Astrocyte of the cerebellum (primary cell): Measurements from ENCODE around the gene VENTX.

ENCODE experiments used
- DNase-seq: peaks from one replicate; pipeline ENCODE4 v3.0.0-alpha.2; 2011; ENCODE audit warnings: low read depth
- H3K4me3 ChIP-seq: 2 replicates; pipeline ENCODE4 v1.5.1; 2011; ENCODE audit warnings: mild to moderate bottlenecking, low read depth, low read length, moderate library complexity
- in situ Hi-C: cut with HindIII; loops from 2 replicates; pipeline ENCODE4 v1.10.0; 2017; ENCODE audit warnings: low sequenced_read_pairs
- TF ChIP-seq, protein P1 (sequence below): IDR thresholded peaks from 2 replicates; pipeline ENCODE4 v1.5.1; 2012; ENCODE audit warnings: low read length, low read depth, moderate library complexity, mild to moderate bottlenecking; ENCODE audit errors: missing control alignments

The VENTX gene

DNA sequence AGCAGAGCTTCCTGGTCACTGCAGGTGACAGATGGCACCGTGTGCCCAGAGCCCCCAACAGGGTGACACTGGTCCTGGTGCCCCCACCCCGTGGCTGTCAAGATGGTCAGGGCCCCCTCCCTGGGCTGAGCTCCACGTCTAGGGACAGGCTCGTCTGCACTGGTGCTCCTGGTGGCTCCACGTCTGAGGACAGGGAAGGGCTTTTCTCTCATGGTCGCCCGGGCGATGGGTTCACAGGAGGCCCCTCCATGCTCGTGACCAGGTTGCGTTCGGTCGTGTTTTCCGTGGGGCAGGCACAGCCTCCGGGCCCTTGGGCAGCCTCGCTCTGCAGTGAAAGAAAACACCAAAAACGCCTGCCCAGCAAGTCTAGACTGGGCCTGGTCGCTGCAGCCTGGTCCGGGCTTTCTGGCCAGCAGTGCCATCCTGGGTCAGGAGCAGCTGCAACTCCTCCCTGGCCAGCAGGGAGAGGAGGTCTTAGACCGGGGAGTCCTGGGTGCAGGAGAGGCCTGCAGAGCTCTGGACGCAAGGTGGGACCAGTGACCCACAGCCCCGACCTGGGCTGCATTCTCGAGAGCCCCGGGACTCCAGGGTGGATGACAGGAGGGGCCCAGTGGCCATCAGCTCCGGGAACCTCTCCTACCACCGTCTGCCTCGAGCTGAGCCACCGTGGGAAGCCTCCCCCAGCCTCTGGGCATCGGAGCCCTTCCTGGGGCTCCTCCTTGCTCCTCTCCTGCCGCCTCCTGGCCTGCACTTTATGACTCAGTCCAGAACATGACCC lies 35.5 kb upstream of the VENTX start:
- TF ChIP-seq, protein P1, sequence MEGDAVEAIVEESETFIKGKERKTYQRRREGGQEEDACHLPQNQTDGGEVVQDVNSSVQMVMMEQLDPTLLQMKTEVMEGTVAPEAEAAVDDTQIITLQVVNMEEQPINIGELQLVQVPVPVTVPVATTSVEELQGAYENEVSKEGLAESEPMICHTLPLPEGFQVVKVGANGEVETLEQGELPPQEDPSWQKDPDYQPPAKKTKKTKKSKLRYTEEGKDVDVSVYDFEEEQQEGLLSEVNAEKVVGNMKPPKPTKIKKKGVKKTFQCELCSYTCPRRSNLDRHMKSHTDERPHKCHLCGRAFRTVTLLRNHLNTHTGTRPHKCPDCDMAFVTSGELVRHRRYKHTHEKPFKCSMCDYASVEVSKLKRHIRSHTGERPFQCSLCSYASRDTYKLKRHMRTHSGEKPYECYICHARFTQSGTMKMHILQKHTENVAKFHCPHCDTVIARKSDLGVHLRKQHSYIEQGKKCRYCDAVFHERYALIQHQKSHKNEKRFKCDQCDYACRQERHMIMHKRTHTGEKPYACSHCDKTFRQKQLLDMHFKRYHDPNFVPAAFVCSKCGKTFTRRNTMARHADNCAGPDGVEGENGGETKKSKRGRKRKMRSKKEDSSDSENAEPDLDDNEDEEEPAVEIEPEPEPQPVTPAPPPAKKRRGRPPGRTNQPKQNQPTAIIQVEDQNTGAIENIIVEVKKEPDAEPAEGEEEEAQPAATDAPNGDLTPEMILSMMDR, result no peak
- H3K4me3 ChIP-seq, result no peak overlapping the region
- in situ Hi-C loops, result no loop called here
- DNase-seq, result no peak

DNA sequence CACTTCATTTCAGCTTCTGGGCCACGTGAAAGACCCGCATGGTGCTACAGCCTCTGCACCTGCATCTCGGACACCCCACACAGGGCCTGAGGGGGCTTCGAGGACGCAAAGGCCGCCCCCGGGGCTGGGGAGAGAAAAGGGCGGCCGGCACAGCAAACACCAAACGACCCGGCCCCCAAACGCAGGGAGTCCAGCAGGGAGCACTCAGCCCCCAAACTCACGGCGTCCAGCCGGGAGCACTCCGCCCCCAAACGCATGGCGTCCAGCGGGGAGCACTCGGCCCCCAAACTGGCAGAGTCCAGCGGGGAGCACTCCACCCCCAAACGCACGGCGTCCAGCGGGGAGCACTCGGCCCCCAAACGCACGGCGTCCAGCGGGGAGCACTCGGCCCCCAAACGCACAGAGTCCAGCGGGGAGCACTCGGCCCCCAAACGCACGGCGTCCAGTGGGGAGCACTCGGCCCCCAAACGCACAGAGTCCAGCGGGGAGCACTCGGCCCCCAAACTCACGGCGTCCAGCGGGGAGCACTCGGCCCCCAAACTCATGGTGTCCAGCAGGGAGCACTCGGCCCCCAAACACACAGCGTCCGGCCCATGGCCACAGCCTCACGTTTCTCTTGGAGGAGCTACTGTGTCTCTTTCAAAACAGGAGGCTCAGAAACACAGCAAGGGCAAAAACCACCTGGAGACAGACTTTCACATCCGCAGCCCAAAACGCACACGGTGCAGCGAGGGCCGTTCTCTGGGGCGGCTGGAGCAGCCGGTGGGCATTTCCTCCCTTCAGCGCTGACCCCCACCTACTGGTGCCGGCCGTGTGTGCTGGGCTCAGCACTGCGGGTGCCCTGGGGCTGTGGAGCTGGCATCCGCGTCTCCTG lies 34.6 kb upstream of the VENTX start:
- TF ChIP-seq, protein P1, result no peak
- H3K4me3 ChIP-seq, result no peak overlapping the region
- in situ Hi-C loops, result no loop called here
- no peak for DNase-seq

DNA sequence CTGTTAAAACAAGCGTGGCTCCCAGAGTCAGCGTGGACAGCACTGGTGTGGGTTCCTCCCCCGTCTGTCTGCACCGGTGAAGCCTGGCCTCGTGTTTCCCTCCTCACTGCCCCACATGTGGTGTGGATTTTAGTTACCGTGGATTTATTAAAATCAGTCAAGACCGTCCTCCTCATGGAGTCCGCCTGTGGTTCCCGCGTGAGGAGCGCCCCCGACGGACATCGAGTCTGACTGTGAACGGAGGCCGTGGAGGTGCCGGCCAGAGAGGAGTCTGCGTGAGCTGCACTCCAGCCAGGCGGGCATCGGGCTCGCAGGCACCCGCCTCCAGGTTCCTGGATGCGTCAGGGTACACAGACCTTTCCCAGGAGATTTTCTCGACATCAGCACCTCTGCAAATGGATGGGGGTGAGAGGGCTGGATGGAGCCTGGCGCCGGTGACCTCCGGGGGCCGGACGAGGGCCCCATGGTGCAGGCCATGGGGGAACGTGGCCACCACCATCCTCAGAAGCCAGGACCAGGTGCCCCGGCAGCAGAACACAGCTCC lies 33.9 kb upstream of the VENTX start:
- in situ Hi-C loops, result no loop called here
- H3K4me3 ChIP-seq, result no peak overlapping the region
- TF ChIP-seq, protein P1, result no peak
- no peak for DNase-seq

DNA sequence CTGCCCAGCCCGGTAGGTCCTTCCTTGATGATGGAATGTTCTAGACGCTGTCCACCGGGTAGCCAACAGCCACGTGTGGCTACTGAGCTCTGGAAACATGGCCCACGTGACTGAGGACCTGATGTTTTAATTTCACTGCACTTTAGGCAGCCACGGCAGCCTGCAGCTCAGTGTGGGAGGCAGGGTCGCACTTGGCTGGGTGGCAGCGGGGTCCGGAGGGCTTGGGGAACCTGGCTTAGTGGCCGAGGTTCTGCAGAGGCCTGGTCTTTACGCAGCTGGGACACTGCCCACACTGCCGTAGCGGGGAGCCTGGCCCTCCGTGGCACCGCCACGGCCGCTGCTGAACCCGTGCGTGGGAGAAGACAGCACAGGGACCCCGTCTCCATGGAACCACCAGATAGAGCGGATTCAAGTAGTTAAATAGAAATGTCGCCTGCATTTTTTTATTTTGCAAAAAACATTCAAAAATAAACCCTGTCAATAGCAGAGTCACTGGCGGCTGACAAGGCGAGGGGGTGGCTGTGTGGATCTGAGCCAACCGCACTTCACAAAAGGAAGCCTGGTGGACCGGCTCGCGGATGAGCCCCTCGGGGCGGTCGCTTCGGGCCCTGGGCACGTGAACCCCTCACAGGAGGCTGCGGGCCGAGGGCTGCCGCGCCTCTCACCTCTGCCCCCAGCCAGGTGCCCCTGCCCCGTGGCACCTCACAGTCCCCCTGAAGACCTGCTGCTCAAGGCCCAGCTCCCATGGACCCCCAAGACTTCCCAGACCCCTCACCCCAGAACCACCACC lies 33.2 kb upstream of the VENTX start:
- no peak for DNase-seq
- in situ Hi-C loops, result no loop called here
- TF ChIP-seq, protein P1, result no peak
- no peak overlapping the region for H3K4me3 ChIP-seq

DNA sequence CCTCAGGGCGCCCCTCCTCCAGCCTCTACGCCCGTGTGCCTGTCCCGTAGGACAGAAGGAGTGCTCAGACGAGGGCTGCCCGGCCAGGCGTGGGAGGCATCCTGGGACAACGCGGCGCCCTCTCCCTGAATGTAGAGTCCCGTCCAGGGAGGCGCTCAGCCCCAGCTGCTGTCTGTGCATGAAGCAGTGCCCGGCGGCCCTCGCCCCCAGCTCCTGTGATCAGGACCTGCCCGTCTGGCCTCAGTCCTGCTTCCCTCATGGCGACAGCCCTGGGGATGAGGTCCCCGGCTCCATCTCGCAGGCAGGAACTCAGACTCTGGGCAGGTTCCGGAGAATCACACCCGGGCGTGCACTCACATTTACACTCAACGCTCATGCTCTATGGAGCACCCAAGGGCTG lies 32.5 kb upstream of the VENTX start:
- no peak for DNase-seq
- TF ChIP-seq, protein P1, result no peak

More for the DNA sequence above, 32.5 kb upstream of the VENTX start:
- no peak overlapping the region for H3K4me3 ChIP-seq
- in situ Hi-C loops, result no loop called here
